VCaP (cell line): ENCODE data around the gene CRB1.

ENCODE experiments used
- H3K27ac ChIP-seq: fragments of 450-650 bp; 2 replicates; pipeline ENCODE4 v1.5.1; 2017
- TF ChIP-seq, protein P1 (sequence below): fragments of 450-650 bp; conservative IDR thresholded peaks from 2 replicates; pipeline ENCODE4 v1.5.1; 2017; ENCODE audit warnings: mild to moderate bottlenecking, moderate library complexity

CRB1 gene

GRCh38 chr1:197438010-197438790, 170.1 kb downstream of the CRB1 start:
- no peak overlapping the region for H3K27ac ChIP-seq
- TF ChIP-seq, protein P1, sequence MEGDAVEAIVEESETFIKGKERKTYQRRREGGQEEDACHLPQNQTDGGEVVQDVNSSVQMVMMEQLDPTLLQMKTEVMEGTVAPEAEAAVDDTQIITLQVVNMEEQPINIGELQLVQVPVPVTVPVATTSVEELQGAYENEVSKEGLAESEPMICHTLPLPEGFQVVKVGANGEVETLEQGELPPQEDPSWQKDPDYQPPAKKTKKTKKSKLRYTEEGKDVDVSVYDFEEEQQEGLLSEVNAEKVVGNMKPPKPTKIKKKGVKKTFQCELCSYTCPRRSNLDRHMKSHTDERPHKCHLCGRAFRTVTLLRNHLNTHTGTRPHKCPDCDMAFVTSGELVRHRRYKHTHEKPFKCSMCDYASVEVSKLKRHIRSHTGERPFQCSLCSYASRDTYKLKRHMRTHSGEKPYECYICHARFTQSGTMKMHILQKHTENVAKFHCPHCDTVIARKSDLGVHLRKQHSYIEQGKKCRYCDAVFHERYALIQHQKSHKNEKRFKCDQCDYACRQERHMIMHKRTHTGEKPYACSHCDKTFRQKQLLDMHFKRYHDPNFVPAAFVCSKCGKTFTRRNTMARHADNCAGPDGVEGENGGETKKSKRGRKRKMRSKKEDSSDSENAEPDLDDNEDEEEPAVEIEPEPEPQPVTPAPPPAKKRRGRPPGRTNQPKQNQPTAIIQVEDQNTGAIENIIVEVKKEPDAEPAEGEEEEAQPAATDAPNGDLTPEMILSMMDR, result no peak

DNA sequence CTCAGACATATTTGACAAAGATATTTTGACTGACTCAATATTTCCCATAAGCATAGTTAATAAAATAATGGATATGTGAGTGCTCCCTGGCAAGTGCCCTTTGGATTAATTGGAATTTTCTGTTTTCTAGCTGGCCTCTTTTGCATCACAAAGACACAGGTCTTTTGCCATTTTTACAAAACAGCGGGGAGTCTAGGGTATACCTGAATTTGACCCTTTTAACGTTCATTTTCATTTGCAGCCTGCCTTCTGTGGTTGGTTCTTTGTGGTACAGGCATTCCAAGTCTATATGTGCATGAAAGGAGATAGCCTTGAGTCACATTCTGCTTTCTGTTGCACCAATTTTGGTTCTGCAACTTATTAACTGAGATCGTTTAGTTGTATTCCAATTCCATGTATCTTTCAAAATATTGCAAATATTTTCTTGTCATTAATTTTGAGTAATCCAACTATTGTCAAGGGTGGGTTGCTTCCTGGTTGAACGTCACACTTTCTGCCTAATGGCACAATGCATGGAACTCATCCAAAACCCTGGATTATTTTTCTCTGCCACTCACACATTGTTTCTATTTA, 171.7 kb downstream of the CRB1 start:
- TF ChIP-seq, protein P1, result no peak
- no peak overlapping the region for H3K27ac ChIP-seq

- TF ChIP-seq, protein P1, result no peak
- H3K27ac ChIP-seq, result no peak overlapping the region
These were observed 172.7 kb downstream of the CRB1 start for GRCh38 chr1:197440715-197441114.

GRCh38 chr1:197441999-197442414, 174.0 kb downstream of the CRB1 start:
- TF ChIP-seq, protein P1, result no peak

GRCh38 chr1:197444755-197445154, 176.7 kb downstream of the CRB1 start:
- no peak overlapping the region for H3K27ac ChIP-seq
- TF ChIP-seq, protein P1, result no peak

More at GRCh38 chr1:197441999-197442414, 174.0 kb downstream of the CRB1 start:
- no peak overlapping the region for H3K27ac ChIP-seq

DNA sequence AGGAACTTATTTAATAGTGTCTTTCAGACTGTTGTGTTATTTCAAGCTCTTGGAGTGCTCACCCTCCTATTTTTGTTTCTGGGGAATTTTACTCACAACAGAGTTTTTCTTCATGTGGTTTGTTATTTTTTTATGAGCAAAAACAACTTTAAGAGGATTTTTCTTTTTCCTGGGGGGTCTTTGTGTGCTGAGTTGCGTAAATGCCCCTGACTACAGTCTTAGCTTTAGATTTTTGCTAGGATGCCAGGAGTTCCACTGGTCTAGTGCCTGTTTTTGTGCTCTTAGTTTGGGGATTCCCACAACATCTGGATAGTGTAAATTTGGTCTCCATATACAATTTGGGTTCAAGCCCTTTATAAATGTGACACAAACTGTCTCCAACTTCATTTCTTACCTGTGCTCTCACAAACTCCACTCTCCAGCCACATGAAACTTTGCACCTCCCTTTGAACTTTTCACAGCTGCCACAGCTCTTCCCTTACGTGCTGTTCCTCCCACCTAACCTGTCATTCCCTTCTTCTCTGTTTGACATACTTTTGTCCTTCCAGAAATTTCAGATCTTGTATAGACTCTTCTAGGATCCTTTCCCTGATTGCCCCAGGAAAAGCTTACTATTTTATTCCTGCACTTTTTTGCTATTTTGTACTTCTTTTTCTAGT, 180.2 kb downstream of the CRB1 start:
- TF ChIP-seq, protein P1, result no peak

GRCh38 chr1:197451381-197451780, 183.3 kb downstream of the CRB1 start:
- TF ChIP-seq, protein P1, result no peak
- no peak overlapping the region for H3K27ac ChIP-seq

More for the DNA sequence above, 180.2 kb downstream of the CRB1 start:
- H3K27ac ChIP-seq, result no peak overlapping the region
